Esophagus squamous epithelium (tissue), 5 donors: ENCODE results near the gene LRRC34. TPM values are rescaled to one million over a fixed set of nuclear protein-coding genes. Genes with fewer than 3 reads are reported as not detected.

Source experiments
- DNase-seq: peaks from one replicate; lab custom pipeline; 2025; lab: John Stamatoyannopoulos, UW
- H3K27ac ChIP-seq, 4 donors: fragments of 200-600 bp; sonication (generic); one replicate each; pipeline ENCODE4 v1.5.1; 2016 to 2019; ENCODE audit warnings: mild to moderate bottlenecking in 1 of 4
- H3K27me3 ChIP-seq, 4 donors: fragments of 200-600 bp; sonication (generic); 1 replicate in 3 of 4; 2 replicates in 1 of 4; pipeline versions ENCODE4 v1.5.1 to v1.6.0; 2017 to 2021; ENCODE audit warnings: antibody characterized with exemption in 1 of 4
- H3K36me3 ChIP-seq, 3 donors: fragments of 200-600 bp; sonication (generic); one replicate each; pipeline ENCODE4 v1.5.1; 2016 to 2019
- H3K4me1 ChIP-seq, 3 donors: fragments of 200-600 bp; sonication (generic); one replicate each; pipeline ENCODE4 v1.5.1; 2017 to 2019
- H3K4me3 ChIP-seq, 4 donors: fragments of 200-600 bp; sonication (generic); 1 replicate in 3 of 4; 2 replicates in 1 of 4; pipeline ENCODE4 v1.5.1; 2016 to 2019; ENCODE audit warnings: mild to moderate bottlenecking in 2 of 4, moderate library complexity in 1 of 4
- H3K9me3 ChIP-seq, 3 donors: fragments of 200-600 bp; sonication (generic); one replicate each; pipeline ENCODE4 v1.5.1; 2016 to 2019
- CTCF ChIP-seq, 6 experiments: fragments of 450-650 bp in 4 of 6; fragments of 200-600 bp in 2 of 6; sonication (generic) in 2 of 6; IDR thresholded peaks; one replicate each; pipeline ENCODE4 v1.5.1; 2016 to 2019; ENCODE audit warnings: antibody characterized with exemption in 6 of 6, mild to moderate bottlenecking in 4 of 6, moderate library complexity in 4 of 6
- POLR2A ChIP-seq, 4 donors: fragments of 450-650 bp; IDR thresholded peaks; one replicate each; pipeline ENCODE4 v1.6.1; 2017; ENCODE audit warnings: antibody characterized with exemption in 4 of 4, mild to moderate bottlenecking in 4 of 4, moderate library complexity in 3 of 4
- WGBS, 2 donors: methylation state at CpG; one replicate each; pipeline ENCODE4 v1.1.5; 2018; 5-methylcytosine and 5-hydroxymethylcytosine counted together
- intact Hi-C: fragments of 100-400 bp; cut with DNase I; formaldehyde crosslinking; loops from one replicate; pipeline ENCODE4 v1.15.0; 2022
- total RNA-seq, 4 donors: library from RNA; depleted of rRNA; stranded (reverse); fragments of >200 nt; gene quantifications; one replicate each; pipeline ENCODE4 v1.1.0, GENCODE V29; 2016
- donor health status: DM: yes; HTN: yes; CAD: no.

LRRC34 gene
- total RNA-seq, 4 donors from 2014 or later: 0.35 to 1.3 TPM; not detected in 2

GRCh38 chr3:169841171-169841570 is 28.5 kb upstream of the LRRC34 start:
- no peak for DNase-seq

GRCh38 chr3:169838511-169839030 is 25.9 kb upstream of the LRRC34 start:
- TF ChIP-seq POLR2A (IDR thresholded peaks at IDR 0.05) (no peak), CTCF (IDR thresholded peaks at IDR 0.05) (no peak)
- intact Hi-C loops: no loop called here
- WGBS, 2 donors: 75 to 83% methylated on average over 1 of the region's 1 CpG
- no peak overlapping the region for H3K27ac ChIP-seq
- no peak overlapping the region for H3K4me3 ChIP-seq
- H3K36me3 ChIP-seq: no peaks in the 10 kb centered on the region
- H3K4me1 ChIP-seq: no peaks in the 10 kb centered on the region
- no peaks in the 10 kb centered on the region for H3K27me3 ChIP-seq
- H3K9me3 ChIP-seq: no peaks in the 10 kb centered on the region
- DNase-seq: no peak

More at GRCh38 chr3:169841171-169841570, 28.5 kb upstream of the LRRC34 start:
- Histone ChIP-seq H3K36me3 (no peaks in the 10 kb centered on the region), H3K27ac (no peak overlapping the region), H3K27me3 (no peaks in the 10 kb centered on the region), H3K4me1 (no peaks in the 10 kb centered on the region), H3K4me3 (no peak overlapping the region), H3K9me3 (no peaks in the 10 kb centered on the region)
- 48 to 54% methylated on average over 3 to 4 of the region's 4 CpGs for WGBS, 2 donors
- intact Hi-C loops: no loop called here
- TF ChIP-seq CTCF (IDR thresholded peaks at IDR 0.05): no peak
- no peak for TF ChIP-seq POLR2A (IDR thresholded peaks at IDR 0.05)

GRCh38 chr3:169836942-169837275 is 24.2 kb upstream of the LRRC34 start:
- intact Hi-C loops: no loop called here
- no peak overlapping the region for H3K27ac ChIP-seq
- no peaks in the 10 kb centered on the region for H3K9me3 ChIP-seq
- DNase-seq: no peak
- TF ChIP-seq POLR2A (IDR thresholded peaks at IDR 0.05) (no peak), CTCF (IDR thresholded peaks at IDR 0.05) (no peak)
- H3K4me3 ChIP-seq: no peak overlapping the region
- H3K36me3 ChIP-seq: no peaks in the 10 kb centered on the region
- WGBS, 2 donors: 77 to 78% methylated on average over 3 of the region's 3 CpGs
- H3K4me1 ChIP-seq: no peaks in the 10 kb centered on the region
- H3K27me3 ChIP-seq: no peaks in the 10 kb centered on the region

- TF ChIP-seq CTCF (IDR thresholded peaks at IDR 0.05): no peak
- no peak for TF ChIP-seq POLR2A (IDR thresholded peaks at IDR 0.05)
- intact Hi-C loops: no loop called here
- no peaks in the 10 kb centered on the region for H3K9me3 ChIP-seq
- no peaks in the 10 kb centered on the region for H3K27me3 ChIP-seq
- H3K4me1 ChIP-seq: no peaks in the 10 kb centered on the region
- H3K27ac ChIP-seq: no peak overlapping the region
- no peak for DNase-seq
- H3K4me3 ChIP-seq: no peak overlapping the region
- H3K36me3 ChIP-seq: no peaks in the 10 kb centered on the region
- WGBS, 2 donors: 67 to 82% methylated on average over 5 of the region's 5 CpGs
These were observed 23.6 kb upstream of the LRRC34 start for GRCh38 chr3:169836078-169836941.

GRCh38 chr3:169835533-169835932 is 22.8 kb upstream of the LRRC34 start:
- intact Hi-C loops: no loop called here
- no peaks in the 10 kb centered on the region for H3K36me3 ChIP-seq
- 44 to 63% methylated on average over 1 of the region's 1 CpG for WGBS, 2 donors
- H3K9me3 ChIP-seq: no peaks in the 10 kb centered on the region
- H3K27ac ChIP-seq: no peak overlapping the region
- H3K27me3 ChIP-seq: no peaks in the 10 kb centered on the region
- TF ChIP-seq POLR2A (IDR thresholded peaks at IDR 0.05) (no peak), CTCF (IDR thresholded peaks at IDR 0.05) (no peak)
- H3K4me1 ChIP-seq: no peaks in the 10 kb centered on the region
- no peak for DNase-seq
- H3K4me3 ChIP-seq: no peak overlapping the region
